Pancreas (tissue), 10 donors: ENCODE results near the gene CARD18. TPM values are rescaled to one million over a fixed set of nuclear protein-coding genes. Genes with fewer than 3 reads are reported as not detected.

Source experiments
- ATAC-seq, 4 donors: fragments of 200-7000 bp; cut with Tn5 transposase; one replicate each; pipeline versions ENCODE4 v1.8.0 to v1.9.1; 2020; ENCODE audit warnings: mild to moderate bottlenecking in 4 of 4, moderate library complexity in 4 of 4
- DNase-seq, 6 donors: peaks; one replicate each; pipeline ENCODE4 v3.0.0-alpha.2; 2020
- FAIRE-seq: peaks from 2 replicates; lab custom pipeline; 2012; peaks lifted over from hg19 to GRCh38; lab: Jason Lieb, UNC
- H3K27ac ChIP-seq, 4 donors: fragments of 200-600 bp; sonication (generic); 1 replicate in 3 of 4; 2 replicates in 1 of 4; pipeline versions ENCODE4 v1.5.0 to v1.8.0; 2020
- H3K27me3 ChIP-seq, 4 donors: fragments of 200-600 bp; one replicate each; pipeline ENCODE4 v1.8.0; 2021
- H3K36me3 ChIP-seq, 3 donors: fragments of 200-600 bp; sonication (generic) in 1 of 3; one replicate each; pipeline versions ENCODE4 v1.5.0 to v1.8.0; 2020 to 2021
- H3K4me1 ChIP-seq, 3 donors: fragments of 200-600 bp; one replicate each; pipeline ENCODE4 v1.8.0; 2021
- H3K4me3 ChIP-seq, 4 donors: fragments of 200-600 bp; sonication (generic) in 2 of 4; one replicate each; pipeline versions ENCODE4 v1.5.0 to v1.8.0; 2020 to 2021
- H3K9me3 ChIP-seq, 4 donors: fragments of 200-600 bp; one replicate each; pipeline ENCODE4 v1.8.0; 2021
- WGBS, 2 donors: extraction: QIAGEN DNeasy Blood & Tissue Kit; methylation state at CpG; one replicate each; pipeline ENCODE4 v1.1.7; 2013; 5-methylcytosine and 5-hydroxymethylcytosine counted together
- intact Hi-C, 3 donors: fragments of 100-400 bp; cut with DNase I; formaldehyde crosslinking; loops; one replicate each; pipeline versions ENCODE4 v1.11.1 to v1.14.2; 2022
- polyA plus RNA-seq, 2 donors: library from polyadenylated mRNA; stranded (reverse); fragments of 200-250 nt; gene quantifications; one replicate each; pipeline ENCODE4 v1.2.3, GENCODE V29; 2013
- total RNA-seq, 6 donors: library from RNA; stranded (reverse); fragmentation: NEBNext Ultra II Directional in 4 of 6; extraction: Animal tissue kit (Norgen Biotek cat#: 25700) in 4 of 6; gene quantifications; one replicate each; pipeline versions ENCODE4 v1.2.1 to v1.2.4, GENCODE V29; 2021 to 2023
- TF ChIP-seq, protein P1 (sequence below), 4 donors: fragments of 200-600 bp; sonication (generic) in 3 of 4; IDR thresholded peaks; one replicate each; pipeline versions ENCODE4 v1.5.0 to v1.8.0; 2021; ENCODE audit warnings: antibody characterized with exemption in 4 of 4
- donor health status: healthy with polysubstance abuse.
- donor health status: DM: no; HTN: no; CAD: no; lungs with moderate emphysema.
- donor health status: DM: no; HTN: no; CAD: no.
- donor health status: control.
- donor health status: control.
- donor health status: Bipolar disorder and iron deficiency.
- donor health status: DM: yes; HTN: yes; CAD: no.
- donor health status: DM: no; HTN: no; CAD: no.
- donor health status: DM: no; HTN: no; CAD: no.
- donor health status: DM: yes; HTN: yes; CAD: no.

The CARD18 gene, protein sequence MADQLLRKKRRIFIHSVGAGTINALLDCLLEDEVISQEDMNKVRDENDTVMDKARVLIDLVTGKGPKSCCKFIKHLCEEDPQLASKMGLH
- not detected for total RNA-seq
- under 1 TPM in 1 of 2 donors, not detected in 1; 0.33 TPM for polyA plus RNA-seq

GRCh38 chr11:105139669-105140068 is at the start of gene CARD18:
CARD18 (minus strand) TSS chr11:105139769; CDS start chr11:105139726, 43 bp downstream.
- Histone ChIP-seq H3K27ac (no peak within 1 kb of the TSS), H3K4me3 (no peak within 1 kb of the TSS), H3K36me3 (no peaks in the 10 kb centered on the region), H3K9me3 (no peaks in the 10 kb centered on the region), H3K4me1 (no peaks in the 10 kb centered on the region), H3K27me3 (no peaks in the 10 kb centered on the region)
- intact Hi-C loops = no loop called here
- 62 to 81% methylated on average over 2 of the region's 2 CpGs for WGBS, 2 donors
- ATAC-seq = no peak
- TF ChIP-seq, protein P1, sequence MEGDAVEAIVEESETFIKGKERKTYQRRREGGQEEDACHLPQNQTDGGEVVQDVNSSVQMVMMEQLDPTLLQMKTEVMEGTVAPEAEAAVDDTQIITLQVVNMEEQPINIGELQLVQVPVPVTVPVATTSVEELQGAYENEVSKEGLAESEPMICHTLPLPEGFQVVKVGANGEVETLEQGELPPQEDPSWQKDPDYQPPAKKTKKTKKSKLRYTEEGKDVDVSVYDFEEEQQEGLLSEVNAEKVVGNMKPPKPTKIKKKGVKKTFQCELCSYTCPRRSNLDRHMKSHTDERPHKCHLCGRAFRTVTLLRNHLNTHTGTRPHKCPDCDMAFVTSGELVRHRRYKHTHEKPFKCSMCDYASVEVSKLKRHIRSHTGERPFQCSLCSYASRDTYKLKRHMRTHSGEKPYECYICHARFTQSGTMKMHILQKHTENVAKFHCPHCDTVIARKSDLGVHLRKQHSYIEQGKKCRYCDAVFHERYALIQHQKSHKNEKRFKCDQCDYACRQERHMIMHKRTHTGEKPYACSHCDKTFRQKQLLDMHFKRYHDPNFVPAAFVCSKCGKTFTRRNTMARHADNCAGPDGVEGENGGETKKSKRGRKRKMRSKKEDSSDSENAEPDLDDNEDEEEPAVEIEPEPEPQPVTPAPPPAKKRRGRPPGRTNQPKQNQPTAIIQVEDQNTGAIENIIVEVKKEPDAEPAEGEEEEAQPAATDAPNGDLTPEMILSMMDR (IDR thresholded peaks at IDR 0.05) = no peak
- DNase-seq = no peak
- FAIRE-seq = no peak

DNA sequence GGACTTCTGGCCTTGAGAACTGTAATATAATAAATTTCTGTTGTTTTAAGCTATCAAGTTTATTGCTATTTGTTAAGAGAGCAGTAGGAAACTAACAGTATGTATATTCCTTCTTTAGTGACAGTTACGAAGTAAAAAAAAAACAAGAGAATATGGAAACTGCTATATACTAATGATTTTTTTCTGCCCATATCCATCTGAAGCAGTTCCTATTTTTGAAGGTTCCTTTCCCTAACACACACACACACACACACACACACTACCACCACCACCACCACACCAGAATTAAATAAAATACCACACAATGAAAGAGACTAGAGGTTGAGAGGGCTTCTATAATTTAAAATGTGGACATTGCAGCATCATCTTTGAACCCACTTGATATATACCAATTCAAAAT is 44.4 kb upstream of the CARD18 start:
- intact Hi-C loops = no loop called here
- Histone ChIP-seq H3K4me3 (no peak overlapping the region), H3K9me3 (no peaks in the 10 kb centered on the region), H3K27ac (no peak overlapping the region), H3K36me3 (no peaks in the 10 kb centered on the region), H3K4me1 (peaks cover 0 to 7% (median 0%) of the 10 kb centered on the region in 3 donors), H3K27me3 (no peaks in the 10 kb centered on the region)
- DNase-seq = no peak
- no peak for FAIRE-seq
- TF ChIP-seq, protein P1 (IDR thresholded peaks at IDR 0.05) = no peak
- no peak for ATAC-seq
- WGBS, 2 donors = 89% methylated on average over 1 of the region's 1 CpG

GRCh38 chr11:105183426-105183825 is 43.9 kb upstream of the CARD18 start:
- no peak for ATAC-seq
- no peak for FAIRE-seq
- intact Hi-C loops = no loop called here
- no peak overlapping the region for H3K27ac ChIP-seq
- H3K9me3 ChIP-seq = no peaks in the 10 kb centered on the region
- H3K36me3 ChIP-seq = no peaks in the 10 kb centered on the region
- H3K4me1 ChIP-seq = peaks cover 0 to 7% (median 0%) of the 10 kb centered on the region in 3 donors
- DNase-seq = no peak
- H3K4me3 ChIP-seq = no peak overlapping the region
- no peaks in the 10 kb centered on the region for H3K27me3 ChIP-seq
- WGBS, 2 donors = 69 to 75% methylated on average over 3 of the region's 3 CpGs
- TF ChIP-seq, protein P1 (IDR thresholded peaks at IDR 0.05) = no peak

GRCh38 chr11:105181521-105181920 is 42.0 kb upstream of the CARD18 start:
- TF ChIP-seq, protein P1 (IDR thresholded peaks at IDR 0.05) = no peak

DNA sequence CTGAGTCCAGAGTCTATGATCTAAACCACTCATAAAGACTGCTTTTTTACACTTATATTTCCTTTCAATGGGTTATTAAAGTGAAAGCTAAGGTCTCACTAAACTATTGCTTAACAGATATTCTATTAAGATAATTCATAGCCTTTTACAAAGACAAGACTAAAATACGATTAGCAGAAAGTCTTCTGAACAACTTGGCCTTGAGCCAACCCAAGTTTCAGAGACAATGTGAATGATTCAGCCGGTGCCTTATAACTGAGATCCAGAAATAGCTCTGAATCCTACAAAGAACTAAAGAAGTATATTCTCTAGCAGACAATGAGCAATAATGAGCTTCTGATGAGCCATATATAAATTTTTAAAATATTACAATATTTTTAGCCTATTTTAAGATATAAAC is 41.5 kb upstream of the CARD18 start:
- Histone ChIP-seq H3K4me1 (peaks cover 0 to 7% (median 0%) of the 10 kb centered on the region in 3 donors), H3K4me3 (no peak overlapping the region), H3K27me3 (no peaks in the 10 kb centered on the region), H3K36me3 (no peaks in the 10 kb centered on the region), H3K27ac (no peak overlapping the region), H3K9me3 (no peaks in the 10 kb centered on the region)
- WGBS, 2 donors = 37 to 39% methylated on average over 2 of the region's 2 CpGs
- no peak for DNase-seq
- intact Hi-C loops = no loop called here
- TF ChIP-seq, protein P1 (IDR thresholded peaks at IDR 0.05) = no peak
- ATAC-seq = no peak
- peak; percentile 13 for FAIRE-seq

More at GRCh38 chr11:105181521-105181920, 42.0 kb upstream of the CARD18 start:
- 79 to 85% methylated on average over 1 of the region's 1 CpG for WGBS, 2 donors
- DNase-seq (no peak), FAIRE-seq (no peak), ATAC-seq (peak in 2 of 4 donors; percentile 65 to 80)
- H3K4me3 ChIP-seq = no peak overlapping the region
- H3K27me3 ChIP-seq = no peaks in the 10 kb centered on the region
- H3K27ac ChIP-seq = no peak overlapping the region
- H3K4me1 ChIP-seq = peaks cover 0 to 7% (median 0%) of the 10 kb centered on the region in 3 donors
- no peaks in the 10 kb centered on the region for H3K36me3 ChIP-seq
- no peaks in the 10 kb centered on the region for H3K9me3 ChIP-seq
- intact Hi-C loops = no loop called here
